Left hindlimb (tissue), 1 donor: Measurements from ENCODE around the gene PATL1.

Source experiments
- DNase-seq: peaks from one replicate; pipeline ENCODE4 v3.0.0-alpha.2; 2018

The PATL1 gene

GRCh38 chr11:59611570-59612565, 57.0 kb downstream of the PATL1 start:
- DNase-seq: no peak

DNA sequence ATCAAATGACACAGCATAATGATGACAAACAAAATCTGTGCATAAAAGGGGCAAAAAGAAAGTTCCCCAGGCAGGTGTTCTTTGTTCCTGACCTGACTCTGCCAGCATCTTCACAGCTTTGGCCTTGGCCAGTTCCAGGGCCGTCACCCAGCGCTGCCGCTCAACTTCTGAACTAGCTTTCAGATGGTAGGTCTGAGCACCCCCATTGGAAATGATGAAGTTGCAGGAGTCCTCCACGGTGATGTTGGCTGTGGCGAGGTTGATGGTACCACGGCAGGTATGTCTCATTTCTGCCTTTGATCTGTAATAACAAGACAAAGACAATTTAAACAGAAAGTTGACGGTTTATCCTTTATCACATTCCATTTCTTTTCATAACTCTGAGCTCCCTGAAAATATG, 58.5 kb downstream of the PATL1 start:
- DNase-seq: no peak

DNA sequence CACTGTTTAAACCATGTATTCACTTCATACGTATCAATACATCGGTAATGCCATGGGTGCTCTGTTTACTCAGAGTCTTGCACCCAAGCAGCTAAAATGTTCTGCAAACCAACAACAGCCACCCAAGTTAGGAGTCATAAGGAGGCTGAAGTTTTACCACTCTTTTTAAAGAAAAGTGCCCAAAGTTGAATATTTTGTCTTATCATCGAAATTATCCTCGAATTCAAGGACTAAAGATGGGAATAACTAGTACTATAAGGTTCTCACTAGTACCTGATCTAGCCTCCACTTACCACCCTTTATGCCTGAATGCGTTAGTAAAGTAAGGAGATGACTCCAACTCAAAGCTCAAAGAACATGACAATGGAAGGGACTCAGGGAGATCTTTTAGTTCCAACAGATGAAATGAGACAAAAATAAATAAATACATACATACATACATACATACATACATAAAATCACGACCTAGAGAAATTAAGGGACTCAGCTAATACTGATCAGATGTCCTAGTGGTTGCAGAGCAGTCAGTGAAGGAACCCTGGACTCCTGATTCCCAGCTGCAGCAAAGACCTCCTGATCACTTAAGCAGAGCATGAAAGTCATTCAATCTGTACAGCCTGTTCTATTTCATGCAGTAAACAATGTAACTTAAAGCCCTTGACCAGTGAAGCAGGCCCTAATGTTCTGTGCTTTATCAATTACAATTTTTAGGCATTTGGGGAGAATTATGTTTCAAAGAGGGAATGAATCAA, 61.0 kb downstream of the PATL1 start:
- no peak for DNase-seq

GRCh38 chr11:59602432-59602831, 66.4 kb downstream of the PATL1 start:
- no peak for DNase-seq

- no peak for DNase-seq
Measured at GRCh38 chr11:59601788-59602187, 67.0 kb downstream of the PATL1 start.

GRCh38 chr11:59600636-59601035, 68.2 kb downstream of the PATL1 start:
- DNase-seq: no peak

- DNase-seq: no peak
Measured at GRCh38 chr11:59600234-59600633, 68.6 kb downstream of the PATL1 start.

- no peak for DNase-seq
Measured at GRCh38 chr11:59598961-59599360, 69.9 kb downstream of the PATL1 start.
